Testis (tissue), 3 donors: ENCODE measurements around the gene POLN. TPM values are rescaled to one million over a fixed set of nuclear protein-coding genes. Genes with fewer than 3 reads are reported as not detected.

Experiments
- DNase-seq: peaks from one replicate; pipeline ENCODE4 v3.0.0-alpha.2; 2019
- H3K27ac ChIP-seq, 2 donors: fragments of 200-600 bp; sonication (generic); one replicate each; pipeline ENCODE4 v1.5.1; 2019
- H3K27me3 ChIP-seq: fragments of 200-600 bp; sonication (generic); one replicate; pipeline ENCODE4 v1.5.1; 2019
- H3K36me3 ChIP-seq: fragments of 200-600 bp; sonication (generic); one replicate; pipeline ENCODE4 v1.5.1; 2017; ENCODE audit warnings: low read depth; ENCODE audit errors: missing control alignments
- H3K4me1 ChIP-seq: fragments of 200-600 bp; sonication (generic); one replicate; pipeline ENCODE4 v1.5.1; 2019
- H3K4me3 ChIP-seq, 2 donors: fragments of 200-600 bp; sonication (generic); one replicate each; pipeline ENCODE4 v1.5.1; 2017 to 2019
- H3K9me3 ChIP-seq: fragments of 200-600 bp; sonication (generic); one replicate; pipeline ENCODE4 v1.5.1; 2017
- POLR2A ChIP-seq: fragments of 450-650 bp; IDR thresholded peaks from one replicate; pipeline ENCODE4 v1.6.1; 2017; ENCODE audit warnings: antibody characterized with exemption, mild to moderate bottlenecking, moderate library complexity
- WGBS, 2 donors: methylation state at CpG; one replicate each; pipeline ENCODE4 v1.1.5; 2018; 5-methylcytosine and 5-hydroxymethylcytosine counted together
- intact Hi-C: fragments of 100-400 bp; cut with DNase I; formaldehyde crosslinking; loops from one replicate; pipeline ENCODE4 v1.15.1; 2023; ENCODE audit warnings: low total_unique reads
- polyA plus RNA-seq: library from polyadenylated mRNA; stranded (reverse); fragments of 350-450 nt; fragmentation: Illumina TruSeq; extraction: RNeasy Lipid Tissue Mini Kit (QIAGEN cat#74804); gene quantifications from one replicate; pipeline ENCODE4 v1.2.3, GENCODE V29; 2014; ENCODE audit warnings: low read depth, low replicate concordance; ENCODE audit not compliant: insufficient read depth
- total RNA-seq, 2 donors: library from RNA; depleted of rRNA; stranded (reverse); fragments of >200 nt; gene quantifications; one replicate each; pipeline ENCODE4 v1.2.3, GENCODE V29; 2016
- TF ChIP-seq, protein P1 (sequence below), 3 experiments: fragments of 450-650 bp in 2 of 3; fragments of 200-600 bp in 1 of 3; sonication (generic) in 1 of 3; IDR thresholded peaks; one replicate each; pipeline ENCODE4 v1.5.1; 2016 to 2019; ENCODE audit warnings: antibody characterized with exemption in 3 of 3, mild to moderate bottlenecking in 2 of 3, moderate library complexity in 1 of 3

The POLN gene
- total and polyA plus RNA-seq, 3 donors from 2014 or later, result 12.2 to 23.7 (median 22.9) TPM

DNA sequence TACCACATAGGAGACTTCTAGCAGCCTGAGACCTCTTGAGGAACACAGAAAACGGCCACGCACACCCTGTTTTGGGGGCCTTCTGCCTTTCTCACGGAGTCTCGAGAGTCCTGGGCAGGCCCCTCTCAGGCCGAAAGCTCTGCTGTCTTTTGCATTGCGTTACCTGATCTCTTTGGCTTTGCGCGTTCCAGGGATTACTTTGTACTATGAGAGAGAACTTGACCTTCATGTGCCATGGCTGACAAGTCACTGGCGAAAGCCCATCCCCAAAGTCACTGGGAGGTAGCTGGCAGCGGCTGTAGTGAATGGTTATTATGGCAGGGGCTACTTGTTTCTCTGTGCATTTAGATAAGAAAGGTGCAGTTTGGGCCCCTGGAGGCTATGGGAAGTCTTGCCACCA, 190.8 kb downstream of the POLN start:
- H3K27ac ChIP-seq, result no peak overlapping the region
- no peak for DNase-seq
- TF ChIP-seq, protein P1, sequence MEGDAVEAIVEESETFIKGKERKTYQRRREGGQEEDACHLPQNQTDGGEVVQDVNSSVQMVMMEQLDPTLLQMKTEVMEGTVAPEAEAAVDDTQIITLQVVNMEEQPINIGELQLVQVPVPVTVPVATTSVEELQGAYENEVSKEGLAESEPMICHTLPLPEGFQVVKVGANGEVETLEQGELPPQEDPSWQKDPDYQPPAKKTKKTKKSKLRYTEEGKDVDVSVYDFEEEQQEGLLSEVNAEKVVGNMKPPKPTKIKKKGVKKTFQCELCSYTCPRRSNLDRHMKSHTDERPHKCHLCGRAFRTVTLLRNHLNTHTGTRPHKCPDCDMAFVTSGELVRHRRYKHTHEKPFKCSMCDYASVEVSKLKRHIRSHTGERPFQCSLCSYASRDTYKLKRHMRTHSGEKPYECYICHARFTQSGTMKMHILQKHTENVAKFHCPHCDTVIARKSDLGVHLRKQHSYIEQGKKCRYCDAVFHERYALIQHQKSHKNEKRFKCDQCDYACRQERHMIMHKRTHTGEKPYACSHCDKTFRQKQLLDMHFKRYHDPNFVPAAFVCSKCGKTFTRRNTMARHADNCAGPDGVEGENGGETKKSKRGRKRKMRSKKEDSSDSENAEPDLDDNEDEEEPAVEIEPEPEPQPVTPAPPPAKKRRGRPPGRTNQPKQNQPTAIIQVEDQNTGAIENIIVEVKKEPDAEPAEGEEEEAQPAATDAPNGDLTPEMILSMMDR (IDR thresholded peaks at IDR 0.05), result no peak
- no peak for TF ChIP-seq POLR2A
- no peaks in the 10 kb centered on the region for H3K4me1 ChIP-seq
- H3K36me3 ChIP-seq, result no peaks in the 10 kb centered on the region
- 83 to 88% methylated on average over 10 of the region's 10 CpGs for WGBS, 2 donors
- H3K9me3 ChIP-seq, result no peaks in the 10 kb centered on the region
- intact Hi-C loops, result no loop called here
- no peaks in the 10 kb centered on the region for H3K27me3 ChIP-seq
- no peak overlapping the region for H3K4me3 ChIP-seq

- H3K36me3 ChIP-seq, result no peaks in the 10 kb centered on the region
- intact Hi-C loops, result no loop called here
- no peak for TF ChIP-seq POLR2A
- TF ChIP-seq, protein P1 (IDR thresholded peaks at IDR 0.05), result no peak
- no peaks in the 10 kb centered on the region for H3K9me3 ChIP-seq
- no peak overlapping the region for H3K27ac ChIP-seq
- WGBS, 2 donors, result 91 to 95% methylated on average over 7 of the region's 7 CpGs
- H3K4me1 ChIP-seq, result no peaks in the 10 kb centered on the region
- no peak for DNase-seq
- H3K27me3 ChIP-seq, result no peaks in the 10 kb centered on the region
- H3K4me3 ChIP-seq, result no peak overlapping the region
These were observed 192.1 kb downstream of the POLN start for GRCh38 chr4:2049811-2050210.

GRCh38 chr4:2049381-2049780, 192.5 kb downstream of the POLN start:
- no peaks in the 10 kb centered on the region for H3K27me3 ChIP-seq

GRCh38 chr4:2048831-2049230, 193.1 kb downstream of the POLN start:
- Histone ChIP-seq H3K9me3 (no peaks in the 10 kb centered on the region), H3K27ac (no peak overlapping the region), H3K36me3 (no peaks in the 10 kb centered on the region), H3K4me3 (no peak overlapping the region), H3K4me1 (peaks cover under 1% of the 10 kb centered on the region), H3K27me3 (no peaks in the 10 kb centered on the region)
- TF ChIP-seq, protein P1 (IDR thresholded peaks at IDR 0.05), result no peak
- TF ChIP-seq POLR2A, result no peak
- 87 to 93% methylated on average over 8 of the region's 8 CpGs for WGBS, 2 donors
- no peak for DNase-seq
- intact Hi-C loops, result no loop called here

More at GRCh38 chr4:2049381-2049780, 192.5 kb downstream of the POLN start:
- intact Hi-C loops, result no loop called here
- DNase-seq, result no peak
- no peak overlapping the region for H3K4me3 ChIP-seq
- TF ChIP-seq, protein P1 (IDR thresholded peaks at IDR 0.05), result no peak
- TF ChIP-seq POLR2A, result no peak
- no peak overlapping the region for H3K27ac ChIP-seq
- H3K36me3 ChIP-seq, result no peaks in the 10 kb centered on the region
- 90 to 95% methylated on average over 7 of the region's 7 CpGs for WGBS, 2 donors
- no peaks in the 10 kb centered on the region for H3K9me3 ChIP-seq
- H3K4me1 ChIP-seq, result no peaks in the 10 kb centered on the region

DNA sequence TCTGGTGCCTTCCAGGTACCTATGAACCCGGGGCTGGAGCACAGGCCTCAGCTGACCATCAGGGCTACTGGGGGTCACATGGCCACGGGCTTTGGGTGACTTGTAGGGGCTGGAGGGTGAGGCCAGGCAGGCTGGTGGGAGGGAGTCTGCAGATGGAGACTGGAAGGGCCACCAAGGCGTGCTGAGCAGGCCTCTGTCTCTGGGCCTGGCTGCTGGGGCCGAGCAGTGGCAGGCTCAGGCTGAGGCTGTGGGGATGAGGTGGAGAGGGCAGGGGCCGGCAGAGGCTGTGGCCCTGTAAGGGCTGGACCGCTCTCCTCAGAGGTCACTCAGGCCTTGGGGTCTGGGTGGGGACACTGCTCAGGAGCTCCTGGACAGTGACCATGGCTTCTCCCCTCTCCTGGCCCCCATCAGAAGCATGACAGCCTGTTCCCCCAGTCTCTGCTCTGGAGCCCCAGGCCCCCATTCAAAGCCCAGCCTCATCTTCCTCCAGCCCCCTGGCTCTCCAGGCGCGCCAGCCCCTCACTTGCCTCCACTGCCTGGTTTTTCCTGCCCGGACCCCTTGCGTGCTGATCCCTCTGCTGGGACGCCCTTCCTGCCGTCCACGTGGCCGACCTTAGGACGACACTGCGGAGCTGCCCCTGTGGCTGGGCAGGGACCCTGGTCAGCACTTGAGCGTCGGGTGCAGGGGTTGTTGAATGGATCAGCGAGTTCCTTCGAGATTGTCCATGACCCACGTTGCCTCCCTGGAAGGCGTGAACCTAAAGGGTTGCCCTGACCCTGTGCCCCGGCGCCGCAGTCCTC, 193.9 kb downstream of the POLN start:
- no peaks in the 10 kb centered on the region for H3K36me3 ChIP-seq
- peaks cover 9% of the 10 kb centered on the region for H3K4me1 ChIP-seq
- H3K4me3 ChIP-seq, result peak overlapping the region in 1 of 2 donors; percentile 43
- intact Hi-C loops, result no loop called here
- H3K27me3 ChIP-seq, result no peaks in the 10 kb centered on the region
- TF ChIP-seq, protein P1 (IDR thresholded peaks at IDR 0.05), result no peak
- no peak for TF ChIP-seq POLR2A
- WGBS, 2 donors, result 83 to 88% methylated on average over 21 to 25 of the region's 25 CpGs
- H3K9me3 ChIP-seq, result no peaks in the 10 kb centered on the region
- H3K27ac ChIP-seq, result no peak overlapping the region
- DNase-seq, result no peak
